ENCODE data around the gene ORC6. TPM values are rescaled to one million over a fixed set of nuclear protein-coding genes. Genes with fewer than 3 reads are reported as not detected.

Gene ORC6, protein sequence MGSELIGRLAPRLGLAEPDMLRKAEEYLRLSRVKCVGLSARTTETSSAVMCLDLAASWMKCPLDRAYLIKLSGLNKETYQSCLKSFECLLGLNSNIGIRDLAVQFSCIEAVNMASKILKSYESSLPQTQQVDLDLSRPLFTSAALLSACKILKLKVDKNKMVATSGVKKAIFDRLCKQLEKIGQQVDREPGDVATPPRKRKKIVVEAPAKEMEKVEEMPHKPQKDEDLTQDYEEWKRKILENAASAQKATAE
- 2.4 and 10.2 TPM in 2 replicates for total RNA-seq

DNA sequence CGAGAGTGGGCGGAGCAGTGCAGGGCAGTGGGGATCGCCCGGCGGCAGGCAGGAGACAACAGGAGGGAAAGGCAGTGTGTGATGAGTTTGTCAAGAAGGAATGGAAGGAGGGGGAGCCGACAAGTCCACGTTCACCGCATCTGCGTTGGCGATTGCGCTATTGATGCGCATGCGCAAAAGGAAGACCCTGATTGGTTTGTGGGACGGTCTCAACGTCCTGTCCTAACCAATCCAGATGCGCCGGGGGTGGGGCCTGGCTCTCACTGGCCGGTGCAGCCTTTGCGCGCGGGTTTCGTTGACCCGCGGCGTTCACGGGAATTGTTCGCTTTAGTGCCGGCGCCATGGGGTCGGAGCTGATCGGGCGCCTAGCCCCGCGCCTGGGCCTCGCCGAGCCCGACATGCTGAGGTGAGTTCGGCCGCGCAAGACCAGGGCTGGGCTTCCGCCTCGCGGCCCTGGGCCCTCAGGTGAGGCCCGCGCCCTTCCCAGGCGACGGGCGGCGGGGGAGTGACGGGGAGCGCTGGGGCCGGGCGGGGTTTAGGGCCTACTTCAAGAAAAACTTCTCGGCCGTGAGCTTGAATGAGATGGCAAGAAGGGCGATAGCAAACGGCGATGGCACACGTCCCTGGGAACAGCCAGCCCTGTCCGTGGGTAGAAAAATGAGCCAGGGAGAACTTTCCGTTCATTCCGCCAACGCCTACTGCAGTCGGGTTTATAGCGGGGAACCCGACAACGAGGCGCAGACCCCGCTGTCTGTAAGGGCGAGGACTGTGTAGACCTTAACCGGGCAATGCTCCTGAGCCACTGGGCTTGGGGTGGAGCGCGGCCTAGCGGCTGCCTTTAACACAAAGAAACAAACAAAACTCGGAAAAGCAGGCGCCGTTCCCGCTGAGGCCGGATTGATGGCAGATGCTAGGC, at the start of gene ORC6:
ORC6 (plus strand) TSS at position 295 of the 916 bp plus-strand sequence; CDS start at position 342, 47 bp downstream.

DNA sequence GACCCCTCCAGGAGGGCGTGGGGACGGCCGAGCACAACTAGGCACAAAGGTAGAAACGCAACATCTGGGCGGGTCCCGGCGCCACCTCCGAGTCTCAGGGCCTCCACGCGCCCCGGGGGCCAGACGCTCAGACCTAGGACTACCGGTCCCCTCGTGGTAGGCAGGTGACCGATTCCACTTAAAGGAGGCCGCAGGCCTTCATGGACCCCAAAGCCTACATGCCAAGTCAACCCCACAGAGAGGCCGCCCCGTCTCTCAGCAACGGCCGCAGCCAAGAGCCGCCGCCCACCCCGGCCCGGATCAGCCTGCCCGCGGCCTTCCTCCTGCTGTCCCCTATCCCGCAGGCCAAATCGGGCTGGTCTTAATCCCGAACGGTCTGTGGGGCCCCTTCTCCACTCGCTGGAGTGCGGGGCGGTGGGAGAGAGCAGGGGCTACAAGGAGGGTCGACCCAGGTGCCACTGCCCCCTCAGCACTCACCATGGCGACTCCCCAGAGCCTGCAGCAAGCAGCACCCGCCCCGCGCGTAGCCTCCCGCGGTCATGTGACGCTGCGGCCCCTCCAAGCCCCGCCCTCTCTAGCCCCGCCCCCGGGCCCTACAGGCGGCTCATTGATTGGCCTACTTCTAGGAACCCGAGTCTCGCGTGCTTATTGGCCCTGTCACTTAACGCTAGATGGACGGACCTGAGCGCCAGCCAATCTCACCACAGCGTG, 650 bp upstream of the ORC6 start, which contains the start of gene VPS35:
VPS35 (minus strand) TSS at position 525 of the 711 bp plus-strand sequence; CDS start at position 480, 45 bp downstream.

Other genes starting within 250 kb of the ORC6 start
- 1.8 and 19.7 TPM in 2 replicates for gene SHCBP1, start 68.3 kb upstream of the ORC6 start, total RNA-seq
- gene VPS35, start 481 bp upstream of the ORC6 start, total RNA-seq, result 133 and 140 TPM in 2 replicates
- gene MYLK3, start 58.7 kb downstream of the ORC6 start, total RNA-seq, result under 0.01 and 0.32 TPM in 2 replicates
- 12.6 and 14.3 TPM in 2 replicates for gene C16orf87, start 141.5 kb downstream of the ORC6 start, total RNA-seq
- 32.1 and 36.9 TPM in 2 replicates for gene GPT2, start 194.7 kb downstream of the ORC6 start, total RNA-seq

Data from smooth muscle cell of the umbilical artery (primary cell).